ENCODE data around the gene MAP2K3.

DNA sequence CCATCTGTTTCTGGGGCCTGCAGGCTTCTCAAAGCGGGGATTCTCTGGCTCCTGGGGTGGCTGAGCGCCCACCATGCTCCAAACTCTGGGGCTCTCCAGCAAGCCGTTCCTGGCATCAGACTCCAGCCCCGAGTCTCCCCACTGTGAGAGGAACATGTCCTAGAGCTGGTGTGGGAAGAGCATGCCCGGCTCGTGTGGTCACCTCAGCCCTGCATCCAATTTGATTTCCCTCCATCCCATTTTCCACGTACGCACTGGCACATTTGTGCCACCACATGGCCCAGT, 68.4 kb downstream of the MAP2K3 start:
- TF ChIP-seq NRF1 (IDR thresholded peaks at IDR 0.05; ENCODE audit: low read depth, low read length), result no peak
- TF ChIP-seq, protein P1, sequence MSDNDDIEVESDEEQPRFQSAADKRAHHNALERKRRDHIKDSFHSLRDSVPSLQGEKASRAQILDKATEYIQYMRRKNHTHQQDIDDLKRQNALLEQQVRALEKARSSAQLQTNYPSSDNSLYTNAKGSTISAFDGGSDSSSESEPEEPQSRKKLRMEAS (IDR thresholded peaks at IDR 0.05), result no peak
- TF ChIP-seq POLR2A (IDR thresholded peaks at IDR 0.05; ENCODE audit: control extremely low read depth in 1 of 2, low read depth in 2 of 2, low read length in 2 of 2), result no peak
- TF ChIP-seq, protein P2, sequence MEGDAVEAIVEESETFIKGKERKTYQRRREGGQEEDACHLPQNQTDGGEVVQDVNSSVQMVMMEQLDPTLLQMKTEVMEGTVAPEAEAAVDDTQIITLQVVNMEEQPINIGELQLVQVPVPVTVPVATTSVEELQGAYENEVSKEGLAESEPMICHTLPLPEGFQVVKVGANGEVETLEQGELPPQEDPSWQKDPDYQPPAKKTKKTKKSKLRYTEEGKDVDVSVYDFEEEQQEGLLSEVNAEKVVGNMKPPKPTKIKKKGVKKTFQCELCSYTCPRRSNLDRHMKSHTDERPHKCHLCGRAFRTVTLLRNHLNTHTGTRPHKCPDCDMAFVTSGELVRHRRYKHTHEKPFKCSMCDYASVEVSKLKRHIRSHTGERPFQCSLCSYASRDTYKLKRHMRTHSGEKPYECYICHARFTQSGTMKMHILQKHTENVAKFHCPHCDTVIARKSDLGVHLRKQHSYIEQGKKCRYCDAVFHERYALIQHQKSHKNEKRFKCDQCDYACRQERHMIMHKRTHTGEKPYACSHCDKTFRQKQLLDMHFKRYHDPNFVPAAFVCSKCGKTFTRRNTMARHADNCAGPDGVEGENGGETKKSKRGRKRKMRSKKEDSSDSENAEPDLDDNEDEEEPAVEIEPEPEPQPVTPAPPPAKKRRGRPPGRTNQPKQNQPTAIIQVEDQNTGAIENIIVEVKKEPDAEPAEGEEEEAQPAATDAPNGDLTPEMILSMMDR (IDR thresholded peaks at IDR 0.05; ENCODE audit: control extremely low read depth in 1 of 3, insufficient read depth in 1 of 3, low read depth in 1 of 3, low read length in 3 of 3), result no peak
- TF ChIP-seq HDAC2 (IDR thresholded peaks at IDR 0.05; ENCODE audit: borderline replicate concordance in 1 of 2, low read depth in 2 of 2, low read length in 2 of 2), result no peak
- TF ChIP-seq HDAC6 (IDR thresholded peaks at IDR 0.05; ENCODE audit: low read depth, low read length), result no peak
- no peak for TF ChIP-seq CREB1 (IDR thresholded peaks at IDR 0.05)
- no peak for TF ChIP-seq POLR2AphosphoS5 (IDR thresholded peaks at IDR 0.05; ENCODE audit: low read depth, low read length)
- TF ChIP-seq, protein P3, sequence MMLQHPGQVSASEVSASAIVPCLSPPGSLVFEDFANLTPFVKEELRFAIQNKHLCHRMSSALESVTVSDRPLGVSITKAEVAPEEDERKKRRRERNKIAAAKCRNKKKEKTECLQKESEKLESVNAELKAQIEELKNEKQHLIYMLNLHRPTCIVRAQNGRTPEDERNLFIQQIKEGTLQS (IDR thresholded peaks at IDR 0.05; ENCODE audit: insufficient read depth, low read depth, low read length), result no peak
- TF ChIP-seq TEAD4 (IDR thresholded peaks at IDR 0.05; ENCODE audit: low read depth, low read length), result no peak
- no peak for TF ChIP-seq JUN (IDR thresholded peaks at IDR 0.05; ENCODE audit: low read depth, low read length)
- no peak for TF ChIP-seq RFX5 (IDR thresholded peaks at IDR 0.05; ENCODE audit: borderline replicate concordance, low read depth, low read length)
